GM18868 (cell line): ENCODE measurements around the gene DIRAS1.

ENCODE experiments used
- ATAC-seq: cut with Tn5 transposase; IDR thresholded peaks from one replicate; pipeline ENCODE4 v1.9.1; 2021; ENCODE audit warnings: mild to moderate bottlenecking, moderate library complexity; ENCODE audit not compliant: unreplicated experiment

DIRAS1 gene, protein sequence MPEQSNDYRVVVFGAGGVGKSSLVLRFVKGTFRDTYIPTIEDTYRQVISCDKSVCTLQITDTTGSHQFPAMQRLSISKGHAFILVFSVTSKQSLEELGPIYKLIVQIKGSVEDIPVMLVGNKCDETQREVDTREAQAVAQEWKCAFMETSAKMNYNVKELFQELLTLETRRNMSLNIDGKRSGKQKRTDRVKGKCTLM

DNA sequence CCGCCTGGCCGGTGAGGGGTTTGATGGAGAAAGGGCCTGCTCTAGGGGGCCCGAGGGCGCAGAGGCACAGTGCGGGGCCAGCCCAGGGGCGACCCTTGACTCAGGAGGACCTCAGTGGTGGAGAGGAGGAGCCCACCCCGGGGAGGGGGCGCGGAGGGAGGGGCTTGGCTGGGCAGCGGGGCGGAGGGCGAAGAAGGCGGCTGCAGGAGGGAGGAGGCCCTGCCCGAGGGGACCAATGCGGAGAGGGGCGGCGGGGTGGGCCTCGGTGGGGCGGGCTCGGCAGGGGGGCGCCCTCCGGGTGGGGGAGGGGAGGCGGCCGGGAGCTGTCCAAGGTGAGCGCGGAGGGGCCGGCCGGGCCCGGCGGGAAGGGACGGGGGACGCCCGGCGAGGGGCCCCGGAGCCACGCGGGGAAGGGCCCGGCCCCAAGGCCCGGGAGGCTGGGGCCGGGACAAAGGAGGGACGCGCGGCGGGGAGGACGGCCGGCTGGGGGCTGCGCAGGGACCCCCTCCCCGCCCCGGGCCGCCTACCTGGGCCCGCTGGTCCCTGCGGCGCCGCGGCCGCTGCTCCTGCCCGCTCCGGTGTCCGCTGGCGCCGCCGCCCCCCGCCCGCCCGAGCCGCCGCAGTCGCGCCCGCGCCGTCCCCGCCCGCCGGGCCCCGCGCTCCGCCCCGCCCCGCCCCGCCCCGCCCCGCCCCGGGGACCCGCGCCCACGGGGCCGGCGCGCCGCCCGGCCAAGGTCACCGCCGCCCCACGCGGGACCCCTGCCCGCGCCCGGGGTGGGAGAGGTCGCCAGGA is at the start of gene DIRAS1:
TSS of gene DIRAS1 (minus strand) at position 596 of the 793 bp plus-strand sequence. CDS start 3,566 bp downstream, outside the sequence.
- no peak for ATAC-seq

DNA sequence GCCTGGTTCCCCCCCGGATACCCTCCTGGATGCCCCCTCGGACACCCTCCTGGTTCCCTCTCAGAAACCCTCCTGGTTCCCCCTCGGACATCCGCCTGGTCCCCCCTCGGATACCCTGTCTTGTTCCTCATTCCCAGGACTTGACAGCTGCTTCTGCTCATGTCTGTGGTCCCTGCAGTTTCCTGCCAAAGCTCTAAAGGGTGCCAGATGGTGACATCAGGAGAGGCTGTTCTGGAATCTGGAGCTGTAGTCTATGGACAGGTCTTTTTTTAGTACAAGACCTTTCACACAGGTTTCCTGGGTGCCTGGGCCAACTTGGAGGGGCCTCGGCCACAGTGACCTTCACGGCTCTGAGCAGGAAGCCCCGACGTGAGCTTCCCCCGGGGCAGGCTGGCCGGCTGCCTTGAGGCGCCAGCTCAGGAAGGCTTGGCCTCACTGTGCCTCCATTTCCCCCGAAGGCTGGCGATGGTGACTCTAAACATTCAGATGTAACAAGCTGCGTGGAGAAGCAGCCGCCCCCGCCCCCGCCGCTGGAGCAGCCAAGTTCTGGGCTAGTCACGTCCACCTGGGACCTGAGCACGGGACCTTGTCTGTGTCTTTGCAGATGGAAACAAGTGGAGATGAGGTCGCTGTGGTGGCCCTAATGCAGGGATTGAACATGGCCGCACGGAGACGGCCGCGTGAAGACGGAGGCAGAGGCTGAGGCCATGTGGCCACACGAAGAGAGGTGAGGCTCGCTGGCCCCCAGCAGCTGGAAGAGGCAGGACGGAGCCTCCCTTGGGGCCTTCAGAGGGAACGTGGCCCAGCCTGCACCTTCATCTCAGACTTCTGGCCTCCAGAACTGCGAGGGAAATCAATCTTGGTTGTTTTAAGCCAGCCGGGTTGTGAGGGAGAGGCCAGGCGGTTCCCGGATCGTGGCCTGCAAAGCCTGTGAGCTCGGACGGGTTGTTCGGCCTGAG is 49.2 kb upstream of the DIRAS1 start:
- ATAC-seq: no peak

DNA sequence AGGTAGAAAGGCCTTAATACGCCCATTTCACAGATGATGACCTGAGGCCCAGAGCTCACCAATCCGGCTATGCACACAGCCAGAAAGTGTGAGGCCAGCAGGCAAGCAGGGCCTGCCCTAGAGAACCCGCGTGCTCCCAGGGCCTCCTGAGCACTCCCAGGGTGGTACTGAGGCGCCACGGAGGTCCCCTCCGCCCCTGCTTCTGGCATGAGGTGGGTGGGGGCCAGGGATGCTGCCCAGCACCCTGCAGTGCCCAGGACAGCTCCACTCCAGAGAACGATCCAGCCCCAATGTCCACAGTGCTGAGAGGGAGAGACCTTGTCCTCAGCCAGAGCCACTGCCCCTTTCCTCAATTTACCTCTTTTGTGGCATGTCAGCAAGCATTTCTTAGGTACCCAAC is 48.0 kb upstream of the DIRAS1 start:
- ATAC-seq: no peak

DNA sequence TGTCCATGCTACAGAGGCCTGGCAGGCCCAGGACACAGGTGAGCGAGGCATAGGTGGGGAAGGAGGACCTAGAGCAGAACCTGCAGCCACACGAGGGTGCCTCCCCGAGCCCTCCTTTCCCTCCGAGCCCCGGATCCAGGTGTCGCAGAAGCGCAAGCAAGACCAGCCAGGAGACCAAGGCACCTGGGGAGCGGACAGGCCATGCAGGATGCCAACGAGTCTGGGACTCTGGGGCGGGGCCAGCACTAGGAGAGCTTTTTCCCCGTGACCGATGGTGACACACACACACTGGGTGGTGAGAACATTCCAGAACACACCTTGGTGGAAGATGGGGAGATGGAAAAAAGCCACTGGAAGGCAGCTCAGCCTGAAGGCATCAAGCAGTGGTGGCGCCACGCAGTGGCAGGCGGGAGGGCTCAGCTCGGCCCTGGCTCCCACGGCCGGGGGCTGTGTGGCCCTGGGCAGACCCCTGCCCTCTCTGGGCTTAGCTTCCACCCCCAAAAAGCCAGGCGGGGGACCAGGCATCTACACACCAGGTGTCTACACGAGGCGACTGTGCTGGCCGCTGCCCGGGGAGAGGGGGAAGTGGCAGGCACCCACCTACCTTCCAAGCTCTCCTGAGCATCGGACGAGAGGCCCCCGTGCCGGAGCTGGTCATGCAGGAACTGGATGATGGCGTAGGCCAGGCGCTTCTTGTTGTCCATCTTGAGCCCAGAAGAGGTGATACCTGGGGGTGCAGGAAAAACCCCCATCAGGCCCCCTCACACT is 47.4 kb upstream of the DIRAS1 start:
- no peak for ATAC-seq

DNA sequence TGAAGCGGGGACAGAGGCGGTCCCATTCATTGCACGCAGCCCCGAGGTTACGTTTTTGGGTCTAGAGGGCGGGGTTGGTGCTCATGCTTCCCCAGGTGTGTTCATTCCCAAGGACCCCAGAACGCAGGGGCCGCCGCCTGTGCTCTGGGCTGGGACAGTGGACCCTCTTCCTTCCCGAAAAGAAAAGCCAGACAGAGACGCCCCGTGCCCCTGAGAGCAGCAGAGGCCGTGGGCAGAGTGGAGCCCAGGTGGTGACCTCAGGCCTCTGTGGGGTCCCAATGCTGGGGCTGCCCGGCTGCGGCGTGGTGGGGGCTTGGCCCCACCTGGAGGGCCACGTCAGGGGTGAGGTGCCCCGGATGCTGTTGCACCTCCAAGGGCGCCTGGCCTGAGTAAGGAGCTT is 46.5 kb upstream of the DIRAS1 start:
- no peak for ATAC-seq

DNA sequence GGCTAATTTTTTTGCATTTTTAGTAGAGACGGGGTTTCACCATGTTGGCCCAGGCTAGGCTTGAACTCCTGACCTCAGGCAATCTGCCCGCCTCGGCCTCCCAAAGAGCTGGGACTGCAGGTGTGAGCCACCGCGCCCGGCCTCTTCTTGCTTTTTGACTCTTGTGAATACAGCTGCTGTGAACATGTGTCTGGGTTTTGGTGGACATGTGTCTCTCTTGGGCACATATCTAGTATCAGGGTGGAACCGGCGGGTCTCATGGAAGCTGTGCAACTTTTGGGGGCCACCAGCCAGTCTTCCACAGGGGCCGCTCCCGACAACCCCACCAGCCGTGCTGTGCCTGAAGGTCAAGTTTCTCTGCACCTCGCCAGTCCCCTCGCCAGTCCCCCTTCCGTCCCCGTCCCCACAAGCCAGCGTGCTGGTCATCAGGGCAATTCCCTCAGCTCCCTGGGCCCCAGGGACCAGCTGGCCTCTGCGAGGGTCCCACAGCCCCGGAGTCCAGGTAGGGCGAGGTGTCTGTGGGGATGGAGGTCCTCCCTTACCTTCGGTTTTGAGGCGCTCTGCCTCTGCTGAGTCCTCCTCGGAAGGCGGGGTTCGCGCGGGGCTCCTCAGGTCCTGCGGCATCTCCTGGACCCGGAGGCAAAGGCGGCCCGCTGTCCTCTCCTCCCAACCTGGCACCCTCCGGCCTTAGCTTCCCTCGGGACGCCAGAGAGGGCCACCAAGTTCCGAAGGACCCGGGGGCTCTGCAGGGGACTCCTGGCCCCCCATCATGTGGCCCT is 45.6 kb upstream of the DIRAS1 start:
- ATAC-seq: no peak

DNA sequence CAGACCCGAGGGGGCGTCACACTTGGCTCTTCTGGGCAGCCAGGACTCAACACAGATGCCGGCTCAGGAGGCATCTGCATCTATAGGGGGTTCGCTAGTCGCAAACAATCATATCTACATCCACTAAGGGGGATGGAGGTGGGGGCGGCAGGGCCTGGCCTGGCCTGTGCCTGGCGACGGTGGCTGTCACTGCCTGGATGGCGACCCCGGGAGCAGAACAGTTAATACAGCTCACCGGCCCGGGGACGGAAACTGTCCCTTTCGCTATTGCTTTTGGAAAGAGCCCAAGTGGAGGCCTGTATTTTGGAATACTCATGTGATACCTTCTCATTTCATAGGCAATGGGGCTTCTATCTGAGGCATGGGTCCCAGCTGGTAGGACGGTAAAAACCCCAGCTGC is 44.2 kb upstream of the DIRAS1 start:
- no peak for ATAC-seq

DNA sequence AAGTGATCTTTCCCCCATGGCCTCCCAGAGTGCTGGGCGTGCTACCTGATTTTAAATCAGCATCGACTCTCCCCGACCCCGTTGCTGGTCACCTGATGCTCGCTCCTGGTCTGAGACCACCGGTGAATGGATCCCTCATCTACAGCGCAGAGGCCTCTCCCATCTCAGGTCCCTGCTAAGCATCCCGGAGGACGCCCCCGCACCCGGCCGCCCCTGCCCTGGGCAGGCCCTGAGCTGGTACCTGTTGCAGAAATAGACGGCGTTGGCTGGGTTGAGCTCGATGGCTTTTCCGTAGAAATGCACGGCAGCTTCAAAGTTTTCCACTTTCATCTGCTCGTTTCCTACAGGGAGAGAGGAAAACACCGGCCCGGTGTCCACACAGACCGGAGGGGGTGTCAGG is 43.8 kb upstream of the DIRAS1 start:
- no peak for ATAC-seq

DNA sequence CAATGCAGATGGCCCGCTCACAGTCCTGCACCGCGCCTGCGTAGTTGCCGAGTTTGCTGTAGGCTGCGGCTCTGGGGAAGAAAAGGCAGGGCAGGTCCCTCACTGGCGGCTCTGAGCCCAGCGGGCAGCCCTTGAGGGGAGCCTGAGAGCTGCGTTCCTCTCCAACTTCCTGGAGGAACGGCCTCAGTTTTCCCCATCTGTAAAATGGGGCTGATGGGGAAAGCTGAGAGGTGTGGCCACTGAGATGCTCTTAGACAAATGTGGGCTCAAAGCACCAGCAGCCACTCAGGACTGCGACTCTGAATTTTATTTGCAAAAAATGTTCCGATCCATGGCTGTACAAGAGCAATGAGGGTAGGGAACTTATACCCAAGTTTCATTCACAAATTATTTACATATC is 42.5 kb upstream of the DIRAS1 start:
- ATAC-seq: no peak

DNA sequence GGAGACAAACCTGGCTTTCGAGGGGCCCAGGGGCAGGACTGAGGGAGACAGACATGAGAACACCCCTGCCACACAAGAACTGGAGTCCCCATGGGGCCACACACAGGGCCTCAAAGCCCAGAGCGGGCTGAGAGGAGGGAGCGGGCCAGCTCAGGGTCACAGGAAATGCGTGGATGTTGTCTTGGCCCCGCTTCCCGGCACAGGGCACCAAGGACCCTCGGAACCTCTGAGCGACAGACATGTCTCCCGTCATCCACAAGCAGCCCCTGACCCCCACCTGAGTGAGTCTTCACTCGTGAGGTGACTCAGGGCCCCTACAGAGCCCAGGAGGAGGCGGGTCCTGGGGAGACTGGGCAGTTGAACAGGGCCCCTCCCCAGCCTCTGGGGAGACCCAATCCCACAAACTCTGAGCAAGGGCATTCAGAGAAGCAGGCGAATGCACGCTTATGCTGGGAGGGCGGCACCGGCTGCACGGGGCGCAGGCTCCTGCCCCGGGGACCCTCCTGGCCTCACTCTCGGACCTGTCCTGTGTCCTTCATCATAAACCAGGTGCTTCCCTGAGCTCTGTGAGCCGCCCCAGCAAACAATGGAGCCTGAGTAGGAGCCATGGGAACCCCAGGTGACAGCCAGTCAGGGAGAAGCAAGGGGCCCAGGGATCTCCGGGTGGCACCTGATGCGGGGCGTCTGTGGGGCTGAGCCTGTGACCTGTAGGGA is 41.8 kb upstream of the DIRAS1 start:
- ATAC-seq: no peak

DNA sequence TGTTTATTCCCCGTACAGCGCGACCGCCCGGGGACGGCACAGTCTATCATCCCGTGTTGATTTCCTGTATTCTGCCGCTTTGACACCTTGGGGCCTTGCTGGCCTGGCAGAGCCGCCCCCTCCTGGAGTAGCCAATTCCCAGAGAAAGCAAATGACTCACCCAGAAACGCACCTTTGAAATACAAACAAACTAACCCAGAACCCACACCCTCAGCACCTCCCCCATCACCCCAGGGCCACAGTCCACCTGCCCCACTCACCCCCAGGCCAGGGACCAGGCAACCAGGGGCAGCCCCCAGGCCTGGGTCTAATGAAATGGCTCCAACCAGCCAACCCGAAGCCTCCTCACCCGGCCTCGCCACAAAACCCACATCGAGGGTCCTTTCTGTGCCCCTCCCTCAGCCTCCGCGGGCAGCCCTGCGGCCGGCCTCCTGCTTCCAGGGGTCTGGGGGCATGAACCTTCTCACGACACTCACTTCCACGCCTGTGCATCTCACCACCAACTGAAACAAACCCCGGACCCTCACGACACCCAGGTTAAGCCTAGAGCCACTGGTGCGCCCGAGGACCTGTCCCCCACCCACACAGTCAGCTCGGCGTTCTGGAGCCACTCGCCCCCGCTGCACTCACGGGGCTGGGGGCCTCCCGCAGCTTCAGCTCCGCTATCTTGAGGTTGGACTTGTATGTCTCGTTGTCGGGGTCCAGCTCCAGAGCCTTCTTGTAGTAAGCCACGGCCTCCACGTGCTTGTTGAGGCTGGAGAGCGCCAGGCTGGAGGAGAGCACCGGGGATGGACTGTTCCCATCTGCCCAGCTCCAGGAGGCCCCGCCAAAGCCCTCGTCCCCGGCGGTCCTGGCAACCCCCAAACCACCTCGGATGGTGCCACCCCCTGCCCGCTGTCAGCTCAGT is 41.0 kb upstream of the DIRAS1 start:
- no peak for ATAC-seq

DNA sequence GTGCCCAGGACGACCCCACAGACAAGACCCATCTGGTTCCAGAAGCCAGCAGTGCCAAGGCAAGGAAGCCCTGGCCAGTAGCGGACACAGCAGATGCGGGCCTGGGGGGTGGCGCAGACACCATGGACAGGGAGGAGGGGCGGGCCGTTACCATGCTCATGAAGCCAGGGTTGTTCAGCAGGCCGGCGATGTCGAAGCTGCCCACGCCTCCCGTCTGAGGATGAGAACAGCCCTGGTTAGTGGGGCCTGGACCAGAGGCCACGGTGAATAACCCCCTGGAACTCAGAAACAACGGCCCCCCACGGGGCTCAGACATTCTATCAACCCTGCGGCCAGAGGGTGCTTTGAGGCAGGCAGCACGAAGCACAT is 40.1 kb upstream of the DIRAS1 start:
- no peak for ATAC-seq

DNA sequence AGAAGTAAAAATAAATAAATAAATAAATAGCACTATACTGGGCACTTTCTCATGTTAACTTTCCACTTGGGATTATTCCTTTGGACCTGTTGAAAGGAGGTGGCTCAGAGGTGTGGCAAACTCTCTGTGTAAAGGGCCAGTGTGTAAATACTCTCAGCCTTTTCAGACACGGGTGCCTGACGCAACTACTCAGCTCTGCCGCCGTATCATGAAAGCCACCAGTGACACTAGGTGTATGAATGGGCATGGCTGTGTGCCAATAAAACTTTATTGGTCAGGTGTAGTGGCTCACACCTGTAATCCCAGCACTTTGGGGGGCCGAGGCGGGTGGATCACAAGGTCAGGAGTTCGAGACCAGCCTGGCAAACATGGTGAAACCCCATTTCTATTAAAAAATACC is 38.8 kb upstream of the DIRAS1 start:
- no peak for ATAC-seq

DNA sequence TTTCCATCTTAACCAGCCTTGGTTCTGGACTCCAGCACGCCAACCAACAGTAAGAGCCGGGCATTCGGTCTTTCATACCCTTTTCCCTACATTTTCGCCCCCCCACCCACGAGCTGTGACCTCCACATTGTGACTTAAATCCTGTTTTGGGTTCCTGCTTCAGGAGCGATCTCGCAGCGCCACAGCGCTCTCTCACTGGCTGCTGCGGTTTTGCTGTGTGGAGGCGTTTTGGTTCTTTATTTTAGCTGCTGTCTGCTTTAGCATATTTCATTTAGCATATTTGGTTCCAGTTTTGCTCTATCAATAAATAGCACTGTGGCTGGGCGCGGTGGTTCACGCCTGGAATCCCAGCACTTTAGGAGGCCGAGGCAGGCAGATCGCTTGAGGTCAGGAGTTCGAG is 38.2 kb upstream of the DIRAS1 start:
- ATAC-seq: no peak

DNA sequence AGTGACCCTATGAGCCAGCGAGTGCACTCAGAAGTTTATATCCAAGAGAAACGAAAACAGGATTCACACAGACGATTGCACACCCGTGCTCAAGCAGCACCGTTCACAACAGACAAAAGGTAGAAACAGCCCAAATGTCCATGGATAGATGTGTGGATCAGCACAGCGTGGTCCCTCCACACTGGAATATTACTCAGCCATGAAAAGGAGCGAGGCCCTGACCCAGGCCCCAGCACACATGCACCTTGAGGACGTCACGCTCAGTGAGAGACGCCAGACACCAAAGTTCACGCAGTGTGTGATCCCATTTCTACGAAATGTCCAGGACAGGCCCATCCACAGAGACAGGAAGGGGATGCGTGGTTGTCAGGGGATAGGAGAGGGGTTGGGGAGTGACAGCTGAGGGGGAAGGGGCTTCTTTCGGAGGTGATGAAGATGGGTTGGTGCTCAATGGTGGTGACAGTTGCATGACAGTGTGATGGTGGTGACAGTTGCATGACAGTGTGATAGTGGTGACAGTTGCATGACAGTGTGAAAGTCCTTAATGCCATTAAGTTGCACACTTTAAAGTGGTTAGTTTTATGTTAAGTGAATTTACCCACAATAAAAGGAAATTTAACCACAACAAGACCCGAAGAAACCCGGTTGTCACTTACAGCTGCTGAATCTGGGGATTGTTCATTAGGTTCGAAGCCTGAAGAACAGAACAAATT is 37.6 kb upstream of the DIRAS1 start:
- ATAC-seq: no peak

DNA sequence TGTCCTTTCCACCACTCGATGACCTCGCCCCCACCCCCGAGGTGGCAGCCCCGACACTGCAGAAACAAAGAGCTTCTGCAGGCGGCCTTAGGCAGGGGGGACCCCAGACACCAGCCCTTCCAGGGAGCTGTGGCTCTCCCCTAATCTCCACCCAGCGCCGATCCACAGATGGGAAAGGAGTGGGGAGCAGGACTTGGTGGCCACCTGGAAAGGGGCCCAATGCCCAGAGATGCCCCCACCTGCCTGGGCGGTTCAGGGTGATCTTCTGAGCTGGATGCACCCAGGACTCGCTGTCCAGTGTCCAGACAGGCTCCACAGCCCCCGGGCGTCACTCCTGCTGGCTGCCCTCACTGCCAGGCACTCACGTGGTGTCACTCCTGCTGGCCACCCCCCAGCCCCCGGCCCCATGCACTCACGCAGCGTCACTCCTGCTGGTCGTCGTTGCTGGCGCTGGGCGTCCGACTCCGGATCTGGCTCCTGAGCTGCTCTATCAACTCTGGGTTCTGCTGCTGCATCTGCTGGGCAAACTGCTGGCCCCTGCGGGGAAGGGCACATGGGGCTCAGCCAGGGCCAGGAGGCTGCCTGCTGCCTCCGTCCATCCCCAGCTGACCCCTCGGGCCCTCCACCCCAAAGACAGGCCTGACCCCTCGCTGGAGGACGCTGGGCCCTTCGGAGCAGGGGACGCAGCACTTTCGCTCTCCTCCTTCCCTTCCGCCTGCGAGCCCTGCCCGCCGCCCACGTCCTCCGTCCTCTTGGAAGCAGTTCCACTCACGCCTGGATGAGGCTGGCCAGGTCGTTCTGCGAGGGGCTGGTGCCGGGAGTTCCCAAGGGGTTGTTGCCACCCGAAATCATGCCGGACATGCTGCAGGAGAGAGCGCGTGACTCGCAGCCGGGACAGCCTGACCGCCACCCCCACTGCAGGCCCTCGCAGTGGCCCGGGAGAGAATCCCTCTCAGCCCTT is 36.0 kb upstream of the DIRAS1 start:
- no peak for ATAC-seq

DNA sequence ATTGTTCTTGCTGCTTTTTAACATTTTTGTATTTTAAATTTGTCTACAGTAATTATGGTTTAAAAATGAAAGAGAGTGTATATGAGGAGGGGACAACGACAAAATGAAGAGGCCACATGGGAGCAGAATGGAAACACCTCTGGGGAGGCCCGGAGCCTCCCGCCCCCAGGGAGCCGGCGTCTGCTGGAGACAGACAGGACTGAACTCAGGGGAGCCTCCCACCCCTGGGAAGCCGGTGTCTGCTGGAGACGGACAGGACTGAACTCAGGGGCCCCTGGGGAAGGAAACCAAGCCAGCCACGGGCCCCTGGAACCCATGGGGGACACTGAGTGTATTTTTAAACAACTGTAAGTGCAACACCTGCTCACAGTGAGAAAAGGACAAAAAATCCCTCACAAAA is 35.3 kb upstream of the DIRAS1 start:
- ATAC-seq: no peak
